GM12872 (cell line): ENCODE measurements around the gene SH2D4B.

ENCODE experiments used
- TF ChIP-seq, protein P1 (sequence below): IDR thresholded peaks from 3 replicates; pipeline ENCODE4 v1.5.1; 2011; ENCODE audit warnings: low read depth, mild to moderate bottlenecking, low read length, moderate library complexity; ENCODE audit not compliant: insufficient read depth

Gene SH2D4B

DNA sequence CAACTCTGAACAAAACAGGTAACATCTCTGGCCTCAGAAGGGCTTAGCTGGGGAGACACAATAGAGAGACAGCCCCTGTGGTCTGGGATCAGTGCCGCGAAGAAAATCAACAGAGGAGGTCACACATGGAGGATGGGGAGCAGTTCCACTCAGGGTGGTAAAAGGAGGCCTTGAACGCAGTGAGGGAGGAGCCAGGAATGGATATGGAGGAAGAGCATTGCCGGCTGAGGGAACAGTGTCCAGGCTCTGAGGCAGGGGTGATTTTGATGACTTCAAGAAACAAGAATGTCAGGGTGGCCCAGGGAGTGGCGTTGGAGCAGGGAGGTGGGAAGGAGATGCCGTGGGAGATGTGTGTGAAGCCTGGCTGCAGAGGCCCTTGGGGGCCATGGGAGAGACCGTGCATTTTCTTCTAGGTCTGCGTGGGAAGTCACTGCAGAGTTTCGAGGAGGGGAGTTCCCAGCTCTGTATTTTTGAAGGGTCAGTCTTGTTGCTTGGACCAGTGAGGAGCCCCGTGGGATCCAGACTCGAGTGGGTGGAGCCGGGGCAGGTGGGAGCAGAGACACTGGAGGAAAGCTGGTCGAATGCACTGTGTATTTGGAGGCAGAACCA lies 35.7 kb upstream of the SH2D4B start:
- TF ChIP-seq, protein P1, sequence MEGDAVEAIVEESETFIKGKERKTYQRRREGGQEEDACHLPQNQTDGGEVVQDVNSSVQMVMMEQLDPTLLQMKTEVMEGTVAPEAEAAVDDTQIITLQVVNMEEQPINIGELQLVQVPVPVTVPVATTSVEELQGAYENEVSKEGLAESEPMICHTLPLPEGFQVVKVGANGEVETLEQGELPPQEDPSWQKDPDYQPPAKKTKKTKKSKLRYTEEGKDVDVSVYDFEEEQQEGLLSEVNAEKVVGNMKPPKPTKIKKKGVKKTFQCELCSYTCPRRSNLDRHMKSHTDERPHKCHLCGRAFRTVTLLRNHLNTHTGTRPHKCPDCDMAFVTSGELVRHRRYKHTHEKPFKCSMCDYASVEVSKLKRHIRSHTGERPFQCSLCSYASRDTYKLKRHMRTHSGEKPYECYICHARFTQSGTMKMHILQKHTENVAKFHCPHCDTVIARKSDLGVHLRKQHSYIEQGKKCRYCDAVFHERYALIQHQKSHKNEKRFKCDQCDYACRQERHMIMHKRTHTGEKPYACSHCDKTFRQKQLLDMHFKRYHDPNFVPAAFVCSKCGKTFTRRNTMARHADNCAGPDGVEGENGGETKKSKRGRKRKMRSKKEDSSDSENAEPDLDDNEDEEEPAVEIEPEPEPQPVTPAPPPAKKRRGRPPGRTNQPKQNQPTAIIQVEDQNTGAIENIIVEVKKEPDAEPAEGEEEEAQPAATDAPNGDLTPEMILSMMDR = no peak

DNA sequence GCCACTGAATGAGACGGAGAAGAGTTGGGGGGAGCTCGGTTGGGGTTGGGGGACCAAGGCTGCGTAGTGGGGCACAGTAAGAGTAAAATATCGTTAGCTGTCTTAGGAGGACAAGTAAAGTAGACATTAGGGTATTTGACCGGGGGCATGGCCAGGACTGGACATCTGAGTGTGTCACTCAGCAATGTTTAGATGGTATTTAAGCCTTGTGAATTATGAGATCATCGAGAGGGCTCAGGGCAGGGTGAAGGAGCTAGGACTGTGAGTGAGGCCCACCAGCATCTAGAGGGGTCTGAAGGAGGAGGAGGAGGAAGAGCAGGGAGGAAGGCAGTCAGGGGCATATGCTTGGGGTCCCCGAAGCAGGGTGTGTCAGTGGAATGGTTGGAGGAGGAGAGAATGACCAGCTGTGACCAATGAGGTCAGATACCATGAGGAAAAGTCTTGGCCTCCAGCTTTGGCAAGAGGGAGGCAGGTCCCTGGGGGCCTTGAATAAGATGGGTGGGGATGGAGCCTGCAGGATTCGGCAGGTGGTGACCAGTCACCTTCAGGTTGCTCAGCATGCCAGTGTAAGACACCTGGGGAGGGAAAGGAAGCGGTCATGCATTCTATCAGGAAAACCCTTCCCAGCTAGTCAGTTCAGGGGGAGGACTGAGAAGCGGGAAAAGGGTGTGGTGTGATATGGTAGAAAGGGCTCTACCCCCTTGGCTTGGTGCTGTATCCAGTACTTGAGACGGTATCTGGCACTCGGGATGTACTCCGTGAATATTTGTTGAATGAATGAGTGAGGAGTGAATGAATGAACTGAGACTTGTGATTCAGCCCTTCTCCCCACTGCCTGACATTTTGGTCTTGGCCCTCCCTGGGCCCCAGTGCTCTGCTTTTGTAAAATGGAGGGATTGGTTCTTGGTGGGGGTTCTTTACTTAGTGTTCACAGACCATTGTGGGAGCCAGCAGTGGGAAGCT lies 34.8 kb upstream of the SH2D4B start:
- TF ChIP-seq, protein P1 = no peak

DNA sequence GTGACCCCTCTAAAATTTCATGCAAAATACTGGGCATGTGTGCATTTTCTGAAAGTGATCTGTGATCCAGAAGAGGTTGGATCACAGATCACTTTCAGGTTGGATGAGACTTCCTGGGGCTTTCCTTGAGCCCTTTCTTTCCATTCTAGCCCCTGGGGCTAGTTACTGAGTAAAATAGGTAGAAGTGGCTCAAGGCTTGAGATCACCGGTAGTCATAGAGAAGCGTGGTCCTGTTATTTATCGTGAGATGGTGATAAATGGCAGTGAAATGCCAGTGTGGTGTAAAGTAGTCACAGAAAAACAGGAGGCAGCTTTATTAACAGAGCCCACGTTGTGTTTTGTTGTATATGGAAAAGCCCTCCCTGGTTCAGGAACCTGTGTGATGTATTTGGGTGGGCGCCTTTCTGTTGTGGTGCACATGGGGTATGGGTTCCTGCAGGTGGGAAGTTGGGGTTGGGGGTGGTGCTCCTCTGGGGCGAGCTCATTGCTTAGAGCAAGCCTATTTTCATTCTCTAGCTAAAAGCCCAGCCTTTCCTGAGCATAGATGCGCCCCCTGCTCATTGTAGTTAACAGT lies 34.0 kb upstream of the SH2D4B start:
- TF ChIP-seq, protein P1 = no peak

DNA sequence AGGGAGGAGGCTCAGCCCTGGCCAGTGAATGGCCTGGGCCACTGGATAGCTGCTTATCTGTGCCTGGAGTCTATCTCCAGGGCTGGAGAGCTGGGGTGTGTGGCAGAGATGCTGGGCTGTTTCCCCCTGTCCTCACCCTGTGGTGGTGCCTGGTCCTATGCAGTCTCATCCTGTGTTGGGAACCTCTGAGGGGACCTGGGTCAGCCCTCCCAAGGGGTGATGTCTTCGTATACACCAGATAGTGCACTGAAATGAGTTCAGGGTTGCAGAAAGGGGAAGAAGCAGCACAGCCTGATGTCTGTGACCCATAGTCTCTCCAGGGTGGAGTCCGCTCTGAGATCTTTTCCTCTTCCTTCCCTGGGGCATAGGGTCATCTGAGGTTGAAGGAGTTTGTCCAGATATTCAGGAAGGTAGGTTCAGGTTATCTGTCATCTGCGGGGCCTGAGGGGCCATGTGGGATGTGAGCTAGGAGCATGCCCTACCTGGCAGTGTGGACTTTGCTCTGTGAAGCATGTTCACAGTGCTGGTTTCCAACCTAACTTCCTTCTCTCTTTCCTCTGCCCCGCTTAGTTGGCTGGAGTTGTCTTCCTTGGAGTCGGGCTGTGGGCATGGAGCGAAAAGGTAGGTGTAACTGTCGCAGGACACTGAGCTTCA lies 33.4 kb upstream of the SH2D4B start:
- TF ChIP-seq, protein P1 = no peak

DNA sequence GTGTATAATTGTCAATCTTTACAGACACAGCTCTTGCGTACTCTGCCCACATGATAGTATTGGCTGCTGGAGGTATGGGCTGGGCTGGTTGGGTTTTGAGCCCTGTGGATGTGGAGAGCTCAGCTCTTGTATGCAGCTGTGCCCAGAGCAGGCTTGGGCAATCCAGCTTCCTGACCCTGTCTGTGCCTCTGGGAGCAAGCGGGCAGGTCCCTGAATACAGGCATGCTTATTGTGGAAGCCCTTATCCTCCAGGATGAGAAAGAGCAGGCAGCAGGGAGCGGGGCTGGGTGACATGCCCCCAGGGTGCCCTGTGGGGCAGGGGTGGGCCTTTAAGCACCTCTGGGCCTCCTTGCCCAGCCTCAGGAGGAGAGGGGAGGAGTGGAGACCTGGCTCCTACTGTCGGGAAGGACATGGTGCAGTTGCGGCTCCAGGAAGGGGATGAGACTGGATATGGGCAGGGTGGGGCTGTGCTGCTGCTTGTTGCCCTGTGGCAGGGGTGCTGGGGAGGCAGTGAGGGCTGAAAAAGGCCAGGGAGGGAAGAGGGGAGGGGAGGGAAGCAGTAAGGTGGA lies 32.7 kb upstream of the SH2D4B start:
- TF ChIP-seq, protein P1 = no peak

DNA sequence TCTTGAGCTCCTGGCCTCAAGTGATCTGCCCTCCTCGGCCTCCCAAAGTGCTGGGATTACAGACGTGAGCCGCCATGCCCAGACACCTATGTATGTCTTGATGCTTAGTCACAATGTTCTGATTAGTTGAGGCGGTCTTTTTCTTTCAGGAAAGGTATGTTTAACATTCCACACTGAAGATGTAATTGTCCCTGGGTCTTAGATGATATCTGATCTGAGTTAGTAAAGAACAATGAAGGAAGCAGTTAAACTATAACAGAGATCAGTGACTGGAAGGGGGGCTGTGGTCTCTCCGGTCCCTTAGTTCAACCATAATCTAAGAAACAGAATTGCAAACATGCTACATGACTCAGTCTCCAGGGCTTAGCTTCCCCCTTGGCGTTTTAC lies 31.5 kb upstream of the SH2D4B start:
- TF ChIP-seq, protein P1 = no peak
